T-helper 17 cell (primary cell): ENCODE measurements around the gene HSPA12B. TPM values are rescaled to one million over a fixed set of nuclear protein-coding genes. Genes with fewer than 3 reads are reported as not detected.
A peak's percentile ranks its signal among the peaks of the same experiment; 100 is the strongest.

ENCODE experiments used
- ATAC-seq: fragments of 150-1000 bp; cut with Tn5 transposase; 2 replicates; pipeline ENCODE4 v1.10.0; 2021; ENCODE audit warnings: mild to moderate bottlenecking, moderate library complexity
- DNase-seq, 3 donors: peaks; one replicate each; pipeline versions ENCODE4 v3.0.0 to v3.0.0-alpha.2; 2020 to 2021
- H3K9me3 ChIP-seq: one replicate; pipeline ENCODE4 v1.7.0; 2013; ENCODE audit warnings: low read length, mild to moderate bottlenecking; ENCODE audit not compliant: control insufficient read depth, poor library complexity, severe bottlenecking
- H3K27ac Mint-ChIP-seq: one replicate; pipeline ENCODE4 v1.8.0; 2022; ENCODE audit warnings: mild to moderate bottlenecking, moderate library complexity, mixed read lengths
- H3K27me3 Mint-ChIP-seq: one replicate; pipeline ENCODE4 v1.8.0; 2022; ENCODE audit warnings: mixed read lengths
- H3K36me3 Mint-ChIP-seq: one replicate; pipeline ENCODE4 v1.8.0; 2022; ENCODE audit warnings: low read depth, mixed read lengths
- H3K4me1 Mint-ChIP-seq: one replicate; pipeline ENCODE4 v1.8.0; 2022; ENCODE audit warnings: mild to moderate bottlenecking, mixed read lengths
- H3K4me3 Mint-ChIP-seq: one replicate; pipeline ENCODE4 v1.8.0; 2022; ENCODE audit warnings: mild to moderate bottlenecking, moderate library complexity, mixed read lengths
- total RNA-seq, 4 donors: library from RNA in 2 of 4; stranded (reverse) in 2 of 4; gene quantifications; one replicate each; pipeline ENCODE4 v1.2.3 and lab custom pipeline; 2022 to 2026

The HSPA12B gene
- total RNA-seq, 2 donors from 2014 or later, result not detected

DNA sequence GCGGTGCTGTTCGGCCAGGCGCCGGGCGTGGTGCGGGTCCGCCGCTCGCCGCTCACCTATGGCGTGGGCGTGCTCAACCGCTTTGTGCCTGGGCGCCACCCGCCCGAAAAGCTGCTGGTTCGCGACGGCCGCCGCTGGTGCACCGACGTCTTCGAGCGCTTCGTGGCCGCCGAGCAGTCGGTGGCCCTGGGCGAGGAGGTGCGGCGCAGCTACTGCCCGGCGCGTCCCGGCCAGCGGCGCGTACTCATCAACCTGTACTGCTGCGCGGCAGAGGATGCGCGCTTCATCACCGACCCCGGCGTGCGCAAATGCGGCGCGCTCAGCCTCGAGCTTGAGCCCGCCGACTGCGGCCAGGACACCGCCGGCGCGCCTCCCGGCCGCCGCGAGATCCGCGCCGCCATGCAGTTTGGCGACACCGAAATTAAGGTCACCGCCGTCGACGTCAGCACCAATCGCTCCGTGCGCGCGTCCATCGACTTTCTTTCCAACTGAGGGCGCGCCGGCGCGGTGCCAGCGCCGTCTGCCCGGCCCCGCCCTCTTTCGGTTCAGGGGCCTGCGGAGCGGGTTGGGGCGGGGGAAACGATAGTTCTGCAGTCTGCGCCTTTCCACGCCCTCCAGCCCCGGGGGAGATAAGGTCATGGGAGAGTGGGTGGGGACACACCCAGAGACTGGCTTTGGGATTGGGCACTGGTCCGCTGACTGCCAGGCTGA, 19.3 kb downstream of the HSPA12B start:
- H3K4me1 Mint-ChIP-seq, result peaks cover 3% of the 10 kb centered on the region
- ATAC-seq (peak; percentile 63), DNase-seq (peak; percentile 35 to 68 (median 53))
- H3K27me3 Mint-ChIP-seq, result peaks cover 6% of the 10 kb centered on the region
- no peaks in the 10 kb centered on the region for H3K9me3 ChIP-seq
- H3K36me3 Mint-ChIP-seq, result no peaks in the 10 kb centered on the region
- peak overlapping the region; percentile 62 for H3K27ac Mint-ChIP-seq
- H3K4me3 Mint-ChIP-seq, result peak overlapping the region; percentile 80

DNA sequence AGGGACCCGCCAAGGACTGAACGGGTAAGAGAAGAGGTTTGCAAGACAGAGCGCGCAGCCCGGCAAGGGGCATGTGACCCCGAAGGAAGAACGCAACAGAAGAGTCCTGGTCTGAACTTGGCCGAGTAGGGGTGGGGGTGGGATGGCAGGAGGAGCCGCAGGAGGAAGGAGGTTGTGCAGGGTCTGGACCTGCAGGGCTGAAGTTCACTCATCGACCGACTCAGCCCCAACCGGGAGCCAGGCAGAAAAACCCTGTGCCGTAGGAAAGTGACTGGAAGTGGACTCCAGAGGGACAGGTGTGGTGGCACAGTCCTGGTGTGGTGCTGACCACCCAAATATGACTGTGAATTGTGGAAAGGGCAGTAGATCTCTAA, 19.9 kb downstream of the HSPA12B start:
- peaks cover 3% of the 10 kb centered on the region for H3K27me3 Mint-ChIP-seq
- no peaks in the 10 kb centered on the region for H3K9me3 ChIP-seq
- no peaks in the 10 kb centered on the region for H3K36me3 Mint-ChIP-seq
- DNase-seq (no peak), ATAC-seq (no peak)
- H3K4me3 Mint-ChIP-seq, result peak overlapping the region; percentile 80
- peak overlapping the region; percentile 62 for H3K27ac Mint-ChIP-seq
- H3K4me1 Mint-ChIP-seq, result peaks cover 3% of the 10 kb centered on the region

DNA sequence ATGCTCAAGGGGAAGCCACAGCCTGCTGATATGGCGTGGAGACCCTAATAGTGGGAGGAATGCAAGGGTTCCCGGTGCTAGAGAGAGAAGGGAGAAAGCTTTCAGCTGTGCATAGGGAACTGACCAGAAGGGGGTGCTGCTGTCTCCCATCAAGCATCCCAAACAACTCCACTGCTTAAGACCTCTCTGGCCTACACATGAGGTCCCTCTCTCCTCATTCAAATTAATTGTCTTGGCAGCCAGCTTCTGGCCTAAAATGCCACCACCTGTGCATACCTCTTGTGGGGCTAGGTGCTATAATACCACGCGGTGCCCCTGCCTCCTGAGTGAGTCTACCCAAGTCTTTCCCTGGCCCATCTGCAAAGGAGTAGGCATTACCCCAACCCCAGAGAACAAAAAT, 20.6 kb downstream of the HSPA12B start:
- Mint-ChIP-seq H3K4me3 (no peak overlapping the region), H3K36me3 (no peaks in the 10 kb centered on the region), H3K4me1 (peaks cover 5% of the 10 kb centered on the region), H3K27ac (no peak overlapping the region), H3K27me3 (no peaks in the 10 kb centered on the region)
- DNase-seq, result peak in 2 of 3 donors; percentile 31 to 46
- no peaks in the 10 kb centered on the region for H3K9me3 ChIP-seq
- ATAC-seq, result peak; percentile 73

DNA sequence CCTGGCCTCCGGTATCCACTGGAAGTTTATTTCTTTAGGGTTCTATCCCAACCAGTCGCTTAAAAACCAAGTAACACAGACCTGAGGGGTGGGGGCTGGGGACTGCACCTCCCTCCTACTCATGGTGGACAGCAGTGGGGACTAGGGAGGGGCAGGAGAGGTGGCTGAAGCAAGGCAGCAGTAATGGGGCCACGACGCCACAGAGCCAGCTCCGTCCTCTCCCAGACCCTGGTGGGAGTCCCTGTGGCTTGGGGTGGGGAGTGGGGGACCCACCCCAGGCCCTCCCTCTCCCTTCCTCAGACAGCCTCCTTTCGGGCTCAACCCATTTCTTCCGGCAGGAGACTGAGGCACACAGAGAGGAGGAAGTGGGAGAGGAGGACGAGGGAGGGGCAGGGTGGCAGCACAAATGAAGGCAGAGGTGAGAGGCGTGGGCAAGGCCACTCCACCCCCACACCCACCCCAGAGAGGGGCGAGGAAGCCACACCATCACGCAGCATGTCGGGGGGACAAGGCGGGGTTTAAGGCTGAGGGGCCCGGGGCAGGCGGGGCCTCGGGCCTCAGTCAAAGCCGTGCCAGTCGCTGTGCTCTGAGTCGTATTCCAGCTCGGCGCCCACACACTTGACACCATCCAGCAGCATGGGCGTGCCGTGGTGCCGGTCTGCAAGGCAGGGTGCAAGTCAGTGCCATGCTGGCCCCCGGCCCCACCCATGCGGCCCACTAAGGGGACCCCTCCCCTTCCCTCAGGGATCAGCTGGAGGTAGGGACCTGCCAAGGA, 21.2 kb downstream of the HSPA12B start:
- Mint-ChIP-seq H3K27ac (no peak overlapping the region), H3K27me3 (no peaks in the 10 kb centered on the region), H3K4me3 (no peak overlapping the region), H3K36me3 (no peaks in the 10 kb centered on the region), H3K4me1 (peaks cover 5% of the 10 kb centered on the region)
- ATAC-seq (no peak), DNase-seq (no peak)
- no peaks in the 10 kb centered on the region for H3K9me3 ChIP-seq

DNA sequence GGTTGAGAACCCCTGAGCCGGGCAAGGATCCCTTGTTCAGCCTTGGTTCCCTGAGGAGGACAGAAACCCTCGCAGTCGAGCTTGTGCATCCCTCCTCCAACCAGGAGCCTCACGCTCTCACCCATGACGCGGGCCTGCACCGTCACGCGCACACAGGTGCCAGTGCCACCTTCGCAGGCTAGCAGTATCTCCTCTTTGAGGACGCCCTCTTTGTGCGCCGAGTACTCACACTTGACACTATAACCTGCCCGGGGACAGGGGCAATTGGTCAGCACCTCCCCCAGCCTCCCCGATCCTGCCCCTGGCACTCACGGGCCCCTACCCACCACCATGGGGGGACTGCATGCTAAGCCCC, 21.8 kb downstream of the HSPA12B start:
- DNase-seq (no peak), ATAC-seq (no peak)
- Mint-ChIP-seq H3K36me3 (no peaks in the 10 kb centered on the region), H3K4me1 (peaks cover 5% of the 10 kb centered on the region), H3K27ac (no peak overlapping the region), H3K27me3 (no peaks in the 10 kb centered on the region), H3K4me3 (no peak overlapping the region)
- H3K9me3 ChIP-seq, result no peaks in the 10 kb centered on the region

DNA sequence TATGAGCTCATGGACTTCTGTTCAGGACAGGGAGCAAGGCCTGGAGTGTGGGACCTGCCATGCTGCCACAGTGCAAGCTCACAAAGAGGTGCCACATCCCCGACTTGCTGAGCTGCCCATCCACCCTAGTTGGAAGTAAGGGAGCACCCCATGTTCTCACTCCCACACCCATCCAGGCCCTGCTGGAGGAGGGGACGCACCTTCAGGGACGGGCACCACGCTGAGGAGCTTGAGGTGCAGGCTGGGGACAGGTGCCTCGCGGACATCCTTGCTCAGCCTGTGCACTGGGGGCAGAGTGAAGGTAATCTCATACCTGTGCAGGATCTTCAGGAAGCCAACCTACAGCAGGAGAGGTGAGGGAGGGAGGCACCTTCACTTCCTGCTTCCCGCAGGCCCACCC, 22.8 kb downstream of the HSPA12B start:
- Mint-ChIP-seq H3K36me3 (no peaks in the 10 kb centered on the region), H3K4me3 (no peak overlapping the region), H3K27me3 (no peaks in the 10 kb centered on the region), H3K4me1 (peaks cover 11% of the 10 kb centered on the region), H3K27ac (no peak overlapping the region)
- DNase-seq (no peak), ATAC-seq (no peak)
- H3K9me3 ChIP-seq, result no peaks in the 10 kb centered on the region

DNA sequence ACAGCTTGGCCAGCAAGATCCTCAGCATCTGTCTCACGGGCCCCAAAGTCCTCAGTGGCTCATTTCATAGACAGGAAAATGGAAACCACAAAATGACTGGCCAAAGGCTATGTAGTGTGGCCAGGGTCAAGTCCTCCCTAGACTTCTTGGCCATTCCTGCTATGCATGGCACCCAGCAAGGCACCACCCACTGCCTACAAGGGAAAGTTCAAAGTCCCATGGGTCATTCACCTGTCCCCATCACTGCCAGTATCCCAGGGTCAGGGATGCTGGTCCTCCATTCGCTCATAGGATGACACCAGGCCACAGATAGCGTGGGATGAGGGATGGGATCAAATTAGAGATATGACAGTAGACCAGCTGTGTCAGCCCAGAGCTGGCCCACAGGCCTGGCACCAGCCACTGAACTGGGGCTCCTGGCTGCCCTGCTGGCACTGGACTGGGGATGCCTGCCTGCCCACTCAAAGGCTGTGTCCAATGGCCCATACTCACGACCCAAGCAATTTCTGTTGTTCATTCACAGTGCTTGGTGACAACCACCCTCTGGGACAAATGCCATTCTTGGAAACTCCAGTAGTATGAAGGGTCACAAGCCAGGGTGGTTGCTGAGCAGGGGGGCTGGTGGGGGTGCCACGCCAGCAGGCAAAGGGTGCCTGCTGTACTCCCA, 23.5 kb downstream of the HSPA12B start:
- H3K27me3 Mint-ChIP-seq, result no peaks in the 10 kb centered on the region
- ATAC-seq, result no peak
- no peak overlapping the region for H3K4me3 Mint-ChIP-seq
- H3K27ac Mint-ChIP-seq, result peak overlapping the region; percentile 19
- no peak for DNase-seq
- no peaks in the 10 kb centered on the region for H3K9me3 ChIP-seq
- peaks cover 11% of the 10 kb centered on the region for H3K4me1 Mint-ChIP-seq
- H3K36me3 Mint-ChIP-seq, result no peaks in the 10 kb centered on the region

DNA sequence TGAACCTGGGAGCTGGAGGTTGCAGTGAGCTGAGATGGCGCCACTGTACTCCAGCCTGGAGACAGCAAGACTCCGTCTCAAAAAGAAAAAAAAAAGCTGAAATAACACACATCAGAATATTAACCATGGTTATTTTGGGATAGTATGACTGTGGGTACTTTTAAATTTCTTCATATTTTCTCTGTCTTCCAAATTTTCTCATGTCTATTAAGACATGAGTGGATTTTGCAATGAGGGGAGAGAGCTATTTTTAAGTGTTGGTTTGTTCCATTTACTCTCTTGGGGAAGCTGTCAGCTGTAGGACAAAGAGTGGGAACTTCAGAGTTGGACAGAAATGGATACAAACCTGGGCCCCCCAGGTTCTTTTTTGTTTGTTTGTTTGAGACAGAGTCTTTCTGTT, 24.8 kb downstream of the HSPA12B start:
- no peak for DNase-seq
- no peaks in the 10 kb centered on the region for H3K36me3 Mint-ChIP-seq
- no peak for ATAC-seq

DNA sequence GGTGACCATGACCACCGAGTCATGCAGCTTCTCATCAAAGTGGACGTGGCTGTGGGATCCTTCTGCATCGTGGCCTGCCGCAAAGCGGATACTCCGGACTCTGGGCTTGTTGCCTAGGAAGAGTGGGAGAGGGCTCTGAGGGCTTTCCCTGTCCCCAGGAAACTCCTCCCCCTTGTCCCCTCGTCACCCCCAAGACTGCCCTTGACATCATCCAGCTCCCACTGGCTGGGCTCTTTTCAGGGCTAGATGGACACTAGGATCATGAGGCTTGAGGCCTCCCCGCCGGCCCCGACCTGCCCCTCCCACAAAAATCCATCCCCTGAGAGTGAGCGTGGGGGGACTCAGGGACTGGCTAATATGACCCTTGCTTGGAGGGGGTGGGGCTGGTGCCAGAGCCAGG, 26.1 kb downstream of the HSPA12B start:
- H3K4me3 Mint-ChIP-seq, result no peak overlapping the region
- no peak for ATAC-seq
- H3K4me1 Mint-ChIP-seq, result peaks cover 8% of the 10 kb centered on the region
- H3K27me3 Mint-ChIP-seq, result no peaks in the 10 kb centered on the region
- H3K9me3 ChIP-seq, result no peaks in the 10 kb centered on the region
- H3K36me3 Mint-ChIP-seq, result no peaks in the 10 kb centered on the region
- no peak overlapping the region for H3K27ac Mint-ChIP-seq
- DNase-seq, result no peak

More for the DNA sequence above, 24.8 kb downstream of the HSPA12B start:
- Mint-ChIP-seq H3K4me1 (peaks cover 10% of the 10 kb centered on the region), H3K27me3 (no peaks in the 10 kb centered on the region), H3K4me3 (no peak overlapping the region), H3K27ac (peak overlapping the region; percentile 19)
- H3K9me3 ChIP-seq, result no peaks in the 10 kb centered on the region

DNA sequence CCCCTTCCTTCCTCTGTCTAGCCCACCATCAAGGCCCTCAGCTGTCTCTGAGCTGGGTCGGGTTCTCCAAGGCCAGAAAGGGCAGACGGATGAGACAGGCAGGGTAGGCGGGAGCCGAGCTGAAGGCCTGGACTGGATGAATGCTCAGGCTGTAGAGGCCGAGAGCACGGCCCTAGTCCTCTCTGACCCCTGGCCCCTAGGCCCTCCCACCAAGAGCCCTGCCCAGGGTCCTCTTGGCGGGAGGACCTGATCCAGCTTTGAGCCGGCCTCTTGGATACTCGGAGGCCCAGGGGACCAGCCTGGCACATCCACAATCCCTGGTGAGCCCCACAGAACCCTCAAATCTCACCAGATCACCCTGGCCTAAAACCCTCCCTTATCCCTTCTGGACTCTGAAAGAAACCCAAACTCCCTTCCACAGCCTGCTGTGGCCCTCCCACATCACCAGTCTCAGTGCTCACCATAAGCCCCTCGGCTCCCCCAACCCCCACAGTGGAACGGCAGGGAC, 26.9 kb downstream of the HSPA12B start:
- no peaks in the 10 kb centered on the region for H3K36me3 Mint-ChIP-seq
- peaks cover 8% of the 10 kb centered on the region for H3K4me1 Mint-ChIP-seq
- H3K27me3 Mint-ChIP-seq, result no peaks in the 10 kb centered on the region
- H3K4me3 Mint-ChIP-seq, result no peak overlapping the region
- no peaks in the 10 kb centered on the region for H3K9me3 ChIP-seq
- no peak overlapping the region for H3K27ac Mint-ChIP-seq
- no peak for ATAC-seq
- no peak for DNase-seq

DNA sequence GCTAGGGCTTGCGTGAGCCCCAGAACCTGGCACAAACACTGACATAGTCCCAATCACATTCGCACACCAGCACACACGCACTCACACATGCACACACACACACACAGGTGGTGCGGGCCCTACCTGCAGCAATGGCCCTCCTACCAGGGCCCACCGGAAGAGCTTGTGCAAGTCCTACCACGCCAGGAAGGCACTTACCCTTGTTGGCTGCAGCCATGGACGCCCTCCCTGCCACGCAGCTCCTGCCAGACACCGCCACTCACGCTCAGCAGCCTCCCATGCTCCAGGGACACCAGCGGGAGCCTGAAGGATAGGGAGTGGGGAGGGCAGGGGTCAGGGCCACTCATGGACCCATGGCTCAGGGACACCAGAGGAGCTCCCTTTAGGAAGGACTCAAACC, 27.4 kb downstream of the HSPA12B start:
- Mint-ChIP-seq H3K4me1 (peaks cover 8% of the 10 kb centered on the region), H3K36me3 (no peaks in the 10 kb centered on the region)
- no peak for ATAC-seq

DNA sequence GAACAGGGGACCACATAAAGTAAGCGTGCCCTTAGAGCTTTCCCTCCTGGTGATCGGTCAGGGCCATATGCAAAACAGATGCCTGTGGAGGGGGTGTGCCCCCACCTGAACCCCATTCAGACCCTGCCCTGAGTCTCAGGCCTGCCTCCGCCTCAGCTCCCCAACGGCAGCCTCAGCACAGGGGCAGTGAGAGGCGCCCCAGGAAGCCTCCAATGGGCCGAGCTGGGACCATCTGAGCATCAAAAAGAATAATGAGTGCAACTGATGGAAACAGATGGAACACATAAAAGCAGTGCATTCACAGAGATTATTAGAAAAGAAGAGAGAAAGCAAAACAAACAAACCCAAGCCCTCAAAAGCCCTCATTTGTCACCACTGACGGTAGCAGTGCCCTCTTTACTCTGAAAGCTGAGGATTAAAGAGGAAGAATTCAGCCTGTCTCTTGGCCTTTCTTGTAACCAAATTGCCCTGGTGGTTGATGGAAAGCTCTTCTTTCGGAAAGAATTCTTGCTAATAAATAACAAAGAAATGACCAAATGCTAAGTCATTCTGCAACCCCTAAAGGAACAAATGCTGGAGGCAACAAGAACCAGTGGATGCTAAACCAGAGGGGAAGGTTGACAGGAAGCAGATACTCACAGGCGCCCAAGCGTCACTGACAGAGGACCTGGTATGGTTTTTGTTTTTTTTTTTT, 28.3 kb downstream of the HSPA12B start:
- Mint-ChIP-seq H3K36me3 (no peaks in the 10 kb centered on the region), H3K27ac (peak overlapping the region; percentile 32), H3K4me1 (peaks cover 10% of the 10 kb centered on the region), H3K27me3 (no peaks in the 10 kb centered on the region), H3K4me3 (no peak overlapping the region)
- ATAC-seq, result no peak
- H3K9me3 ChIP-seq, result no peaks in the 10 kb centered on the region
- DNase-seq, result no peak

More for the DNA sequence above, 27.4 kb downstream of the HSPA12B start:
- H3K9me3 ChIP-seq, result no peaks in the 10 kb centered on the region
- no peak overlapping the region for H3K27ac Mint-ChIP-seq
- no peak overlapping the region for H3K4me3 Mint-ChIP-seq
- no peak for DNase-seq
- no peaks in the 10 kb centered on the region for H3K27me3 Mint-ChIP-seq
